WERI-Rb-1 (cell line): ENCODE measurements around the gene ZNF574.
"Not testable (repeated sequence)": the region's sequence is repeated elsewhere in the genome, so short reads cannot be mapped to it uniquely, and the experiment has no call there.

Experiments used
- DNase-seq: peaks from one replicate; pipeline ENCODE4 v3.0.0-alpha.2; 2020
- H3K27ac ChIP-seq: fragments of 250-450 bp; sonication (Bioruptor Pico); 2 replicates; pipeline ENCODE4 v1.5.1; 2020; ENCODE audit warnings: mild to moderate bottlenecking, moderate library complexity
- H3K27me3 ChIP-seq: fragments of 250-450 bp; sonication (Bioruptor Pico); 2 replicates; pipeline ENCODE4 v1.5.1; 2021; ENCODE audit warnings: mild to moderate bottlenecking, low read depth, moderate library complexity; ENCODE audit not compliant: insufficient read depth, severe bottlenecking
- H3K36me3 ChIP-seq: fragments of 250-450 bp; sonication (Bioruptor Pico); 2 replicates; pipeline ENCODE4 v1.5.1; 2020; ENCODE audit warnings: mild to moderate bottlenecking, moderate library complexity
- H3K4me3 ChIP-seq: 2 replicates; pipeline ENCODE4 v1.5.1; 2011; ENCODE audit warnings: low read depth, mild to moderate bottlenecking, control low read depth, low read length
- H3K9me3 ChIP-seq: fragments of 250-450 bp; sonication (Bioruptor Pico); 2 replicates; pipeline ENCODE4 v1.5.1; 2021; ENCODE audit warnings: mild to moderate bottlenecking, moderate library complexity; ENCODE audit not compliant: severe bottlenecking
- TF ChIP-seq, protein P1 (sequence below): IDR thresholded peaks from 2 replicates; pipeline ENCODE4 v1.5.1; 2011; ENCODE audit warnings: low read depth, mild to moderate bottlenecking, control low read depth, inconsistent platforms, low read length

The ZNF574 gene

DNA sequence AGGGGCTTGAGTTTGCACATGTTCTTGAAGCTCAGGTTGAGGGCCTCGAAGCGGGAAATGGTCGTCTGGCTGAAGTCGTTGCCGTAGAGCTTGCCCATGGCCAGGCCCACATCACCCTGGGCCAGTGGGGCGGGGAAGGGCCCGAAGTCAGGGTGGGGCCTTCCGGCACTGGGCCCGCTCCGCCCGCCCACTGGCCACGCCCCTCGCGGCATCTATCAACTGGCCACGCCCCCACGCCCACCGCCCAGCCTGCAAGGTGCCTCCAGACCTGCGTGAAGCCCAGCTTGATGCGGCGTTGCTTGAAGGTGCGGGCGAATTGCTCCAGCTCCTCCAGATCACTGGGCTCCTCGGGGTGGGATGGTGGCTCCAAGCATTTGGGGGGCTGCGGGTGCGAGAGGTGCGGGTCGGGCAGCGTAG lies 19.9 kb downstream of the ZNF574 start:
- TF ChIP-seq, protein P1, sequence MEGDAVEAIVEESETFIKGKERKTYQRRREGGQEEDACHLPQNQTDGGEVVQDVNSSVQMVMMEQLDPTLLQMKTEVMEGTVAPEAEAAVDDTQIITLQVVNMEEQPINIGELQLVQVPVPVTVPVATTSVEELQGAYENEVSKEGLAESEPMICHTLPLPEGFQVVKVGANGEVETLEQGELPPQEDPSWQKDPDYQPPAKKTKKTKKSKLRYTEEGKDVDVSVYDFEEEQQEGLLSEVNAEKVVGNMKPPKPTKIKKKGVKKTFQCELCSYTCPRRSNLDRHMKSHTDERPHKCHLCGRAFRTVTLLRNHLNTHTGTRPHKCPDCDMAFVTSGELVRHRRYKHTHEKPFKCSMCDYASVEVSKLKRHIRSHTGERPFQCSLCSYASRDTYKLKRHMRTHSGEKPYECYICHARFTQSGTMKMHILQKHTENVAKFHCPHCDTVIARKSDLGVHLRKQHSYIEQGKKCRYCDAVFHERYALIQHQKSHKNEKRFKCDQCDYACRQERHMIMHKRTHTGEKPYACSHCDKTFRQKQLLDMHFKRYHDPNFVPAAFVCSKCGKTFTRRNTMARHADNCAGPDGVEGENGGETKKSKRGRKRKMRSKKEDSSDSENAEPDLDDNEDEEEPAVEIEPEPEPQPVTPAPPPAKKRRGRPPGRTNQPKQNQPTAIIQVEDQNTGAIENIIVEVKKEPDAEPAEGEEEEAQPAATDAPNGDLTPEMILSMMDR, result no peak
- H3K36me3 ChIP-seq, result no peaks in the 10 kb centered on the region
- H3K4me3 ChIP-seq, result no peak overlapping the region
- H3K27me3 ChIP-seq, result no peaks in the 10 kb centered on the region
- DNase-seq, result no peak
- no peaks in the 10 kb centered on the region for H3K9me3 ChIP-seq
- no peak overlapping the region for H3K27ac ChIP-seq

DNA sequence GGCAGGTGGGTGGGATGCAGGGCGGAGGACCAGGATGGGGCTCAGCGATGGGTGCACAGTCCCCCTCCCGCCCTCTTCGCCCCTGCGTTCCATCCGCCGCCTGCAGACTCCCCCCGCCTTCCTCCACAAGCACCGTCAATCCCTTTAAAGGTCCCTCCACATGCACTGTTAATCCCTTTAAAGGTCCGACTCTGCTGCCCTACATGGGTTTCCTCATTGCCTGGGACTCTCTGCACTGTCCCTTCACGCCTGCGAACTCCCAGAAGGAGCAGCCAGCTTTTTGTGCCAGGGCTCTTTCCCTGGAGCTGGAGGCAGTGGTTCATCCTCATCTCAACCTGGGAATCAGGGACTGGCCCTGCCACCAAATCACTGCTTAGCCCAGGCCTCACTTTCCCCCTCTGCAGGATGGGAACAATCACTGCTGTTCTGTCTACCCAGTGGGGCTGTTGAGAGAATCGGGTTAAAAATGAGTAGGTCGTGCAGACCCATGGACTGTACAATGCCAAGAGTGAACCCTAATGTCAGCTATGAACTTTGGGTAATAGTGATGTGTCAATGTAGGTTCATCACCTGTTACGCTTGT lies 20.4 kb downstream of the ZNF574 start:
- H3K27ac ChIP-seq, result no peak overlapping the region
- no peak for DNase-seq
- H3K27me3 ChIP-seq, result no peaks in the 10 kb centered on the region
- H3K9me3 ChIP-seq, result no peaks in the 10 kb centered on the region
- TF ChIP-seq, protein P1, result no peak
- H3K36me3 ChIP-seq, result no peaks in the 10 kb centered on the region
- no peak overlapping the region for H3K4me3 ChIP-seq

DNA sequence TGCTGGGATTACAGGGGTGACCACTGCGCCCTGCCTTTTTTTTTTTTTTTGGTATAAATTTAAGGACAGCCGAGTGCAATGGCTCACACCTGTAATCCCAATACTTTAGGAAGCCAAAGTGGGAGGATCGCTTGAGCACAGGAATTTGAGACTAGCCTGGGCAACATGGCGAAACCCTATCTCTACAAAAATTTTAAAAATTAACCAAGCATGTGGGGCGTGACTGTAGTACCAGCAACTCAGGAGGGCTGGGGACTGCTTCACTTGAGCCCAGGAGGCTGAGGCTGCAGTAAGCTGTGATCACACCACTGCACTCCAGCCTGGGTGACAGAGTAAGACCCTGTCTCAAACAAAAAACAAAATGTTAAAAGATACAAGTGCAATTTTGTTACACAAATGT lies 21.5 kb downstream of the ZNF574 start:
- DNase-seq, result no peak
- H3K27ac ChIP-seq, result no peak overlapping the region
- H3K4me3 ChIP-seq, result no peak overlapping the region
- H3K9me3 ChIP-seq, result no peaks in the 10 kb centered on the region
- H3K36me3 ChIP-seq, result no peaks in the 10 kb centered on the region
- no peaks in the 10 kb centered on the region for H3K27me3 ChIP-seq
- TF ChIP-seq, protein P1, result no peak

DNA sequence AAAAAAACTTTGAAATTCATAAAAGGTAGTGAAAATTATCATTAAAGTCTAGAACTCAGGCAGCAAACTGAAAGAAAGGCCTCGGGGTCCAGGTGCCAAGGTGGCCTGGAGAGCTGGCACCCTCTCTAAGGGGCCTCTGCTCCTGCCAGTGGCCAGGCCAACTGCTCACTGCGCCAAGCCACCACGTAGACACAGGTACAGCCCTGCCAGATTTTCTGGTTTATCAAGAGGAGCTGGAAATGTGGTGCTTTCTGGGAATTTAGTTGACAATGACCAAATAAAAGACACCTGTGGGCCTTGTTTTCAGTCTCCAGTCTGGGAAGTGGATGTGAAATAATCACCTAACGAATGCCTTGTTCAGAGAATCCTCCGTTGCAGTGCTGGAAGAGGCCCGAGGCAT lies 22.8 kb downstream of the ZNF574 start:
- Histone ChIP-seq H3K27me3 (no peaks in the 10 kb centered on the region), H3K36me3 (no peaks in the 10 kb centered on the region), H3K27ac (no peak overlapping the region), H3K9me3 (no peaks in the 10 kb centered on the region), H3K4me3 (no peak overlapping the region)
- TF ChIP-seq, protein P1, result no peak
- no peak for DNase-seq

DNA sequence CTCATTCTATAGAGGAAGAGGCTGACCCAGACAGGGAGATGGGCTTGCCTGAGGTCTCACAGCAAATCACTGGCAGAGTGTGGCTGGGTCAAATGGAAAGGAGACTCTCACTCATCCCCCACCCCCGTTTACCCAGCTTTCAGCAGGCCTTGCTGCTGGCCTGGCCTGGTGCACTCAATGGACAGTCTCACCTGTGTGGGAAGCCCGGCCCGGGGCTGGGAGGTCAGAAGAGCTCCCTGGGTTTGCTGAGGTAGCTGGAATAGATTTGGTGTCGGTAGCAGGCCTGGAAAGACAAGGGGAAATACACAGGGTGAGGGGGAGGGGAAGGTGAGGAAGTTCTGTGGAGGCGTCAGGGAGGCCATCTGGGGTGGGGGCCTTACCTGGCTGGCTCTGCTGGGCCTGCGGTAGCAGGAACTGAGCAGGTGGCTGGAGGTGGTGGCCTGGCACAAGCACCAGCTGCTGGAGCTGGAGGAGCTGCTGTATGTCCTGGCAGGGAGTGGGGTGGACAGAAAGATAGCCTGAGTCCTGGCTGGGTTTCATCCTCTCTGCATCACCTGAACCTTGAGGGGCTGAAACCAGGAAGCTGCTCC lies 23.5 kb downstream of the ZNF574 start:
- DNase-seq, result no peak
- no peak overlapping the region for H3K27ac ChIP-seq
- no peaks in the 10 kb centered on the region for H3K27me3 ChIP-seq
- H3K36me3 ChIP-seq, result no peaks in the 10 kb centered on the region
- H3K9me3 ChIP-seq, result no peaks in the 10 kb centered on the region
- TF ChIP-seq, protein P1, result no peak
- H3K4me3 ChIP-seq, result no peak overlapping the region

DNA sequence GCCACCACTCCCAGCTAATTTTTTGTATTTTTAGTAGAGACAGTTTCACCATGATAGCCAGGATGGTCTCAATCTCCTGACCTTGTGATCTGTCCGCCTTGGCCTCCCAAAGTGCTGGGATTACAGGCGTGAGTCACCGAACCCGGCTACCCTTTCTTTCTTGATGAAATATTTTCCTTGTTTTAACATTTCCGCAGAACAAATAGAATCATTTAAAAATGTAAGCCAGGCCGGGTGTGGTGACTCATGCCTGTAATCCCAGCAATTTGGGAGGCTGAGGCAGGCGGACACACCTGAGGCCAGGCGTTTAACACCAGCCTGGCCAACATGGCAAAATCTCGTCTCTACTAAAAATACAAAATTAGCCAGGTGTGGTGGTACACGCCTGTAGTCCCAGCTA lies 24.3 kb downstream of the ZNF574 start:
- H3K9me3 ChIP-seq, DNase-seq, H3K36me3 ChIP-seq, H3K27ac ChIP-seq, H3K27me3 ChIP-seq, H3K4me3 ChIP-seq: not testable (repeated sequence)
